Measurements from ENCODE around the gene ARFGEF3. TPM values are rescaled to one million over a fixed set of nuclear protein-coding genes. Genes with fewer than 3 reads are reported as not detected.
"Not testable (repeated sequence)": the region's sequence is repeated elsewhere in the genome, so short reads cannot be mapped to it uniquely, and the experiment has no call there.

ARFGEF3 gene
- polyA plus RNA-seq, 1 donor from 2014 or later = not detected

DNA sequence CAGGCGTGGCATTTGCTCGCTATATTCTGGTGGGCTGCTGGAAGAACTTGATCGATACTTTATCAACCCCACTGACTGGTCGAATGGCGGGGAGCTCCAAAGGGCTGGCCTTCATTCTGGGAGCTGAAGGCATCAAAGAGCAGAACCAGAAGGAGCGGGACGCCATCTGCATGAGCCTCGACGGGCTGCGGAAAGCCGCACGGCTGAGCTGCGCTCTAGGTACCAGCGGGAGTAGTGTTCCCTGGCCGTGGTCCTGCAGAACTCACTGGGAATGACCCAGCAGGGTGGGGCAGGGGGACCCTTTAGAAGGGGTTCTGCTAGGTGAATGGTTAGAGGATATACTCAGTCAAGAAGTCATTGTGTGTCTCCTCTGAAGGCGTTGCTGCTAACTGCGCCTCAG lies 125.0 kb downstream of the ARFGEF3 start:
- peaks cover 1% of the 10 kb centered on the region for H3K27me3 Mint-ChIP-seq
- no peak overlapping the region for H3K27ac Mint-ChIP-seq
- H3K36me3 Mint-ChIP-seq = no peaks in the 10 kb centered on the region
- H3K9me3 Mint-ChIP-seq = no peaks in the 10 kb centered on the region
- H3K4me1 Mint-ChIP-seq = peaks cover 0 to 5% (median 1%) of the 10 kb centered on the region in 3 donors
- no peak overlapping the region for H3K4me3 Mint-ChIP-seq

DNA sequence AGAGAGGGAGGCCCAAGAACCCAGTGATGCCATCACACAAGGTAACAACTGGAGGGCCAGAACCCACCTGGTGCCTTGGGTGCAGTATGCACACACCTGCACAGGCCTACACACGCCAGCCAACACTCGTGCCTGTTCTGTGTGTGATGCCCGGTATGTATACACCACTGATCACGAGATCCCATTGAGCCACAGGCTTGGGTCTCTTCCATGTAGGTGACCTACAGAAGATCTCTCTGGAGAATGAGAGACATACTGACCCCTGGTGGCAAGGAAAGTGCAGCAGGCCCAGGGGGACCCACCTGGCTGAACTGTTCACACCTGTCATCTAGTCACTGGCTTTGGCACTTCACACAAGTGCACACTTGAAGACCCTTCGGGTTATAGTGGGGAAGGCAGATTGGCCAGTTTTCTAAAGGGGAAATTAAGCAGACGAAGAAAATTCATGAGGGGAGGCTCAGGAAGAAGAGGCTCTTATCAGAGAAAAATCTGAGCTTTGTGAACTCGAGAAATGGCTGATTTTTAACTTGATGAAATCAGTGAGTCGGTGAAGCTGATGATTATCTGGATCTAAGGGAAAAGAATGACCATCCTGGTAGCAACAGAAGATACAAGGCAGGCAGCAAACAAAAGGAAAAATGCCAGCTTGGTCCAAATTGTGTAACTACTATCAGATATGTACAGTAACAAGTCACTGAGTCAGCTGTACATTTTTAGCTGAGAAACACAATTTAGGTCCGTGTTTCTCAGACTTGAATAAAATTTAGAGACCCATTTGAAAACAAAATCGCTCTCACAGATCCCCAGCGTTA lies 125.6 kb downstream of the ARFGEF3 start:
- H3K27me3 Mint-ChIP-seq = no peaks in the 10 kb centered on the region
- H3K9me3 Mint-ChIP-seq = no peaks in the 10 kb centered on the region
- no peak overlapping the region for H3K27ac Mint-ChIP-seq
- H3K36me3 Mint-ChIP-seq = no peaks in the 10 kb centered on the region
- peaks cover 0 to 5% (median 1%) of the 10 kb centered on the region in 3 donors for H3K4me1 Mint-ChIP-seq
- H3K4me3 Mint-ChIP-seq = no peak overlapping the region

- not testable (repeated sequence) for H3K27me3 Mint-ChIP-seq, H3K27ac Mint-ChIP-seq, H3K4me3 Mint-ChIP-seq, H3K9me3 Mint-ChIP-seq, H3K4me1 Mint-ChIP-seq, H3K36me3 Mint-ChIP-seq
These were observed 126.8 kb downstream of the ARFGEF3 start for GRCh38 chr6:138288428-138289085.

- peaks cover 0 to 5% (median 1%) of the 10 kb centered on the region in 3 donors for H3K4me1 Mint-ChIP-seq
- H3K36me3 Mint-ChIP-seq = no peaks in the 10 kb centered on the region
- H3K9me3 Mint-ChIP-seq = no peaks in the 10 kb centered on the region
- H3K27ac Mint-ChIP-seq = no peak overlapping the region
- peaks cover under 1% of the 10 kb centered on the region for H3K27me3 Mint-ChIP-seq
- no peak overlapping the region for H3K4me3 Mint-ChIP-seq
These were observed 128.0 kb downstream of the ARFGEF3 start for GRCh38 chr6:138289739-138290138.

GRCh38 chr6:138290423-138290962 lies 128.8 kb downstream of the ARFGEF3 start:
- no peak overlapping the region for H3K27ac Mint-ChIP-seq
- peaks cover 0 to 5% (median 1%) of the 10 kb centered on the region in 3 donors for H3K4me1 Mint-ChIP-seq
- no peaks in the 10 kb centered on the region for H3K36me3 Mint-ChIP-seq
- H3K4me3 Mint-ChIP-seq = no peak overlapping the region
- H3K9me3 Mint-ChIP-seq = no peaks in the 10 kb centered on the region
- peaks cover 3% of the 10 kb centered on the region for H3K27me3 Mint-ChIP-seq

GRCh38 chr6:138291036-138291848 lies 129.5 kb downstream of the ARFGEF3 start:
- H3K4me3 Mint-ChIP-seq = no peak overlapping the region
- no peaks in the 10 kb centered on the region for H3K36me3 Mint-ChIP-seq
- peaks cover 3% of the 10 kb centered on the region for H3K27me3 Mint-ChIP-seq
- peaks cover 0 to 5% (median 1%) of the 10 kb centered on the region in 3 donors for H3K4me1 Mint-ChIP-seq
- no peak overlapping the region for H3K27ac Mint-ChIP-seq
- H3K9me3 Mint-ChIP-seq = no peaks in the 10 kb centered on the region

GRCh38 chr6:138291849-138292181 lies 130.1 kb downstream of the ARFGEF3 start:
- no peak overlapping the region for H3K4me3 Mint-ChIP-seq
- H3K36me3 Mint-ChIP-seq = no peaks in the 10 kb centered on the region
- H3K9me3 Mint-ChIP-seq = no peaks in the 10 kb centered on the region
- peaks cover 3% of the 10 kb centered on the region for H3K27me3 Mint-ChIP-seq
- peaks cover 0 to 5% (median 1%) of the 10 kb centered on the region in 3 donors for H3K4me1 Mint-ChIP-seq
- H3K27ac Mint-ChIP-seq = no peak overlapping the region

- H3K27ac Mint-ChIP-seq = no peak overlapping the region
- H3K9me3 Mint-ChIP-seq = no peaks in the 10 kb centered on the region
- H3K27me3 Mint-ChIP-seq = peaks cover 3% of the 10 kb centered on the region
- H3K4me3 Mint-ChIP-seq = no peak overlapping the region
- H3K36me3 Mint-ChIP-seq = no peaks in the 10 kb centered on the region
- peaks cover 0 to 4% (median 1%) of the 10 kb centered on the region in 3 donors for H3K4me1 Mint-ChIP-seq
These were observed 130.7 kb downstream of the ARFGEF3 start for GRCh38 chr6:138292482-138292881.

GRCh38 chr6:138293428-138294395 lies 132.0 kb downstream of the ARFGEF3 start:
- H3K27ac Mint-ChIP-seq = no peak overlapping the region
- H3K9me3 Mint-ChIP-seq = peaks cover 0 to 2% (median 0%) of the 10 kb centered on the region in 3 donors
- no peaks in the 10 kb centered on the region for H3K36me3 Mint-ChIP-seq
- no peak overlapping the region for H3K4me3 Mint-ChIP-seq
- peaks cover 0 to 4% (median 1%) of the 10 kb centered on the region in 3 donors for H3K4me1 Mint-ChIP-seq
- peaks cover 8% of the 10 kb centered on the region for H3K27me3 Mint-ChIP-seq

- peaks cover 0 to 2% (median 0%) of the 10 kb centered on the region in 3 donors for H3K9me3 Mint-ChIP-seq
- no peak overlapping the region for H3K27ac Mint-ChIP-seq
- H3K4me1 Mint-ChIP-seq = no peaks in the 10 kb centered on the region
- peaks cover 11% of the 10 kb centered on the region for H3K27me3 Mint-ChIP-seq
- no peaks in the 10 kb centered on the region for H3K36me3 Mint-ChIP-seq
- H3K4me3 Mint-ChIP-seq = no peak overlapping the region
These were observed 134.6 kb downstream of the ARFGEF3 start for GRCh38 chr6:138296381-138296780.

DNA sequence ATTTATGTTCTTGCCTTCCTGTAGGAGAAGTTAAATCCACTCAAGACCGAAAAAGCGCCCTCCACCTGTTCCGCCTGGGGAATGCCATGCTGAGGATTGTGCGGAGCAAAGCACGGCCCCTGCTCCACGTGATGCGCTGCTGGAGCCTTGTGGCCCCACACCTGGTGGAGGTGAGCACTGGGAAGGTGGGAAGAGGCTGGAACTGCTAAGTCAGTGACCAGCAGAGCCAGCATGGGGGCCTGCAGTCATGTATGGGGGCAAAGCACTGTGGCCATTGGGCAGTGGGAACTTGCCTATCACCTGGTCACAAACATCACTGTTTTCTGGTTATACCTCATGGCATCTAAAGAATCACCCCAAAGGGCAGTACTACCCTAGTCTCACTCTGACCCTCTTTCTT lies 135.0 kb downstream of the ARFGEF3 start:
- no peaks in the 10 kb centered on the region for H3K36me3 Mint-ChIP-seq
- no peaks in the 10 kb centered on the region for H3K4me1 Mint-ChIP-seq
- peaks cover 11% of the 10 kb centered on the region for H3K27me3 Mint-ChIP-seq
- no peak overlapping the region for H3K4me3 Mint-ChIP-seq
- peaks cover 0 to 2% (median 0%) of the 10 kb centered on the region in 3 donors for H3K9me3 Mint-ChIP-seq
- H3K27ac Mint-ChIP-seq = no peak overlapping the region

GRCh38 chr6:138297761-138298298 lies 136.1 kb downstream of the ARFGEF3 start:
- Mint-ChIP-seq H3K36me3 (no peaks in the 10 kb centered on the region), H3K4me3 (no peak overlapping the region), H3K4me1 (no peaks in the 10 kb centered on the region), H3K27ac (no peak overlapping the region), H3K9me3 (peaks cover 0 to 2% (median 0%) of the 10 kb centered on the region in 3 donors), H3K27me3 (peaks cover 11% of the 10 kb centered on the region)

DNA sequence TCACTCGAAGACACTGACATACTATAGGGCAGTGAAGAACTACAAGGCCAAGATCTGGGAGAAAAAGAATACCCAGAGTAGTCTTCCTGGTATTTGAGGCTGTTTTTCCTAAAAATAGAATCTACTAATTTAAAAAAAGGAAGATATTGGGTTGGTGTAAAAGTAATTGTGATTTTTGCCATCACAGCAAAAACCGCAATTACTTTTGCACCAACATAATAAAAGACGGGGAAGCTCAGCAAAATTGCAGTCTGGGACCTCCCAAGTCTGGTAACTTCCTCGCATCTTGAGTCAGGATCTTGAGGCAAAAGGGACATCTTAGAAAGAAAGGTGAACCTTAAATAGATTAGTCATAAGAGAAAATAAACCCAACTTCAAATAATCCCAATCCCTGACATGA lies 138.7 kb downstream of the ARFGEF3 start:
- Mint-ChIP-seq H3K27me3 (peaks cover 8% of the 10 kb centered on the region), H3K4me3 (no peak overlapping the region), H3K27ac (no peak overlapping the region), H3K9me3 (peaks cover 0 to 2% (median 0%) of the 10 kb centered on the region in 3 donors), H3K4me1 (no peaks in the 10 kb centered on the region), H3K36me3 (no peaks in the 10 kb centered on the region)

GRCh38 chr6:138302554-138302953 lies 140.8 kb downstream of the ARFGEF3 start:
- Mint-ChIP-seq H3K4me1 (no peaks in the 10 kb centered on the region), H3K4me3 (no peak overlapping the region), H3K36me3 (no peaks in the 10 kb centered on the region), H3K9me3 (peaks cover 0 to 2% (median 0%) of the 10 kb centered on the region in 3 donors), H3K27ac (no peak overlapping the region), H3K27me3 (peaks cover 8% of the 10 kb centered on the region)

All from IgD-negative memory B cell (primary cell).